AG04450 (cell line): ENCODE data around the gene MARCHF9. TPM values are rescaled to one million over a fixed set of nuclear protein-coding genes. Genes with fewer than 3 reads are reported as not detected.
"Not testable (repeated sequence)": the region's sequence is repeated elsewhere in the genome, so short reads cannot be mapped to it uniquely, and the experiment has no call there.

Source experiments
- CTCF ChIA-PET: fragments of 300-600, 350-600 bp; formaldehyde crosslinking; extraction: SDS; loops from one replicate; lab custom pipeline; 2022; ENCODE audit warnings: antibody characterized with exemption, inconsistent platforms; lab: Charles Lee
- POLR2A ChIA-PET: fragments of 350-600 bp; formaldehyde crosslinking; extraction: SDS; loops from one replicate; lab custom pipeline; 2021; ENCODE audit warnings: antibody characterized with exemption, inconsistent platforms; lab: Yijun Ruan, JAX
- DNase-seq: peaks from one replicate; pipeline ENCODE4 v3.0.0-alpha.2; 2011; ENCODE audit warnings: low read depth, low spot score
- H3K27ac ChIP-seq: one replicate; pipeline ENCODE4 v1.5.1; 2012; ENCODE audit warnings: low read depth, low read length, control low read depth
- H3K27me3 ChIP-seq: one replicate; pipeline ENCODE4 v1.6.0; 2012; ENCODE audit warnings: low read length; ENCODE audit not compliant: control insufficient read depth, insufficient read depth
- H3K4me3 ChIP-seq: 2 replicates; pipeline ENCODE4 v1.5.1; 2011; ENCODE audit warnings: mild to moderate bottlenecking, low read depth, low read length, control low read depth
- H3K9me3 ChIP-seq: 2 replicates; pipeline ENCODE4 v1.5.1; 2012; ENCODE audit warnings: low read length; ENCODE audit not compliant: control insufficient read depth, insufficient read depth
- CTCF ChIP-seq: IDR thresholded peaks from 2 replicates; pipeline ENCODE4 v1.5.1; 2011; ENCODE audit warnings: low read depth, low read length, control low read depth, inconsistent platforms
- polyA plus RNA-seq: library from polyadenylated mRNA; depleted of rRNA; stranded (reverse); fragments of >200 nt; gene quantifications from 2 replicates; pipeline ENCODE4 v1.2.3, GENCODE V29; 2011

MARCHF9 gene
- polyA plus RNA-seq, 1 experiment, result 3.7 TPM

GRCh38 chr12:57713209-57713608 is 41.7 kb upstream of the MARCHF9 start:
- H3K4me3 ChIP-seq, result no peak overlapping the region
- DNase-seq, result no peak
- CTCF ChIA-PET, result interaction anchor here (1.6 to 2.7 kb wide), 2 partner anchors 13 to 130 kb away, joined by 5 to 15 read pairs; no protein-coding TSS in a partner anchor
- no peak overlapping the region for H3K27ac ChIP-seq
- H3K27me3 ChIP-seq, result no peaks in the 10 kb centered on the region
- H3K9me3 ChIP-seq, result no peaks in the 10 kb centered on the region
- POLR2A ChIA-PET, result no interaction called here
- no peak for TF ChIP-seq CTCF

GRCh38 chr12:57715036-57715748 is 39.7 kb upstream of the MARCHF9 start:
- H3K27ac ChIP-seq, H3K4me3 ChIP-seq, POLR2A ChIA-PET, H3K27me3 ChIP-seq, H3K9me3 ChIP-seq, DNase-seq: not testable (repeated sequence)
- CTCF ChIA-PET, result interaction anchor here (0.7 to 0.9 kb wide), 2 partner anchors 11 to 393 kb away, joined by 3 to 7 read pairs; no protein-coding TSS in a partner anchor

- CTCF ChIA-PET, result interaction anchor here (0.7 to 0.9 kb wide), 2 partner anchors 11 to 394 kb away, joined by 3 to 7 read pairs; no protein-coding TSS in a partner anchor
- H3K4me3 ChIP-seq, result no peak overlapping the region
- no peaks in the 10 kb centered on the region for H3K9me3 ChIP-seq
- DNase-seq, result no peak
- no peak for TF ChIP-seq CTCF
- H3K27ac ChIP-seq, result no peak overlapping the region
- POLR2A ChIA-PET, result no interaction called here
- H3K27me3 ChIP-seq, result no peaks in the 10 kb centered on the region
These were observed 39.1 kb upstream of the MARCHF9 start for GRCh38 chr12:57715786-57716185.

- DNase-seq, result no peak
- POLR2A ChIA-PET, result no interaction called here
- Histone ChIP-seq H3K4me3 (no peak overlapping the region), H3K27me3 (no peaks in the 10 kb centered on the region), H3K9me3 (no peaks in the 10 kb centered on the region), H3K27ac (no peak overlapping the region)
- no peak for TF ChIP-seq CTCF
- CTCF ChIA-PET, result interaction anchor here (0.6 to 0.7 kb wide), 2 partner anchors 394 to 588 kb away, joined by 3 to 7 read pairs; no protein-coding TSS in a partner anchor
These were observed 38.6 kb upstream of the MARCHF9 start for GRCh38 chr12:57716305-57716704.

- no peaks in the 10 kb centered on the region for H3K9me3 ChIP-seq
- no peak for TF ChIP-seq CTCF
- ChIA-PET CTCF (interaction anchor here (0.6 kb wide), 1 partner anchor 589 kb away, joined by 3 read pairs; no protein-coding TSS in a partner anchor), POLR2A (interaction anchor here (0.6 kb wide), 2 partner anchors 14 to 106 kb away, joined by 4 to 7 read pairs; partner anchors contain the start of gene ARHGEF25)
- no peaks in the 10 kb centered on the region for H3K27me3 ChIP-seq
- DNase-seq, result no peak
- H3K4me3 ChIP-seq, result no peak overlapping the region
- H3K27ac ChIP-seq, result no peak overlapping the region
These were observed 37.8 kb upstream of the MARCHF9 start for GRCh38 chr12:57717131-57717530.
